ENCODE data around the gene PCDHA5.

PCDHA5 gene

GRCh38 chr5:140862441-140863295, 41.3 kb downstream of the PCDHA5 start:
- TF ChIP-seq CTCF (IDR thresholded peaks at IDR 0.05; ENCODE audit: borderline replicate concordance, insufficient read depth, low read depth, low read length): no peak
- no peak overlapping the region for H3K4me3 ChIP-seq (ENCODE audit: low read depth, low read length)

- TF ChIP-seq CTCF (IDR thresholded peaks at IDR 0.05; ENCODE audit: borderline replicate concordance, insufficient read depth, low read depth, low read length): no peak
- H3K4me3 ChIP-seq (ENCODE audit: low read depth, low read length): no peak within 1 kb of the TSS
These were observed 47.5 kb downstream of the PCDHA5 start, which contains the start of gene PCDHA11 for GRCh38 chr5:140868721-140869554. Gene PCDHA11 (plus strand): TSS chr5:140868957. CDS start chr5:140869104, 147 bp downstream.

- H3K4me3 ChIP-seq (ENCODE audit: low read depth, low read length): no peak overlapping the region
- no peak for TF ChIP-seq CTCF (IDR thresholded peaks at IDR 0.05; ENCODE audit: borderline replicate concordance, insufficient read depth, low read depth, low read length)
These were observed 48.1 kb downstream of the PCDHA5 start for GRCh38 chr5:140869555-140869886.

- no peak for TF ChIP-seq CTCF (IDR thresholded peaks at IDR 0.05; ENCODE audit: borderline replicate concordance, insufficient read depth, low read depth, low read length)
- no peak overlapping the region for H3K4me3 ChIP-seq (ENCODE audit: low read depth, low read length)
These were observed 49.1 kb downstream of the PCDHA5 start for GRCh38 chr5:140870221-140871201.

Data from GM12875 (cell line).